Thyroid gland (tissue), 4 donors: ENCODE data around the gene FOXA1.

Experiments
- POLR2A ChIP-seq, 2 donors: fragments of 450-650 bp; IDR thresholded peaks; one replicate each; pipeline ENCODE4 v1.6.1; 2017; ENCODE audit warnings: antibody characterized with exemption in 2 of 2, mild to moderate bottlenecking in 2 of 2, moderate library complexity in 1 of 2
- TF ChIP-seq, protein P1 (sequence below), 6 experiments: fragments of 200-600 bp in 3 of 6; fragments of 450-650 bp in 3 of 6; sonication (generic) in 3 of 6; IDR thresholded peaks; one replicate each; pipeline ENCODE4 v1.5.1; 2016 to 2019; ENCODE audit warnings: antibody characterized with exemption in 6 of 6, mild to moderate bottlenecking in 2 of 6, inconsistent platforms in 1 of 6, moderate library complexity in 1 of 6

DNA sequence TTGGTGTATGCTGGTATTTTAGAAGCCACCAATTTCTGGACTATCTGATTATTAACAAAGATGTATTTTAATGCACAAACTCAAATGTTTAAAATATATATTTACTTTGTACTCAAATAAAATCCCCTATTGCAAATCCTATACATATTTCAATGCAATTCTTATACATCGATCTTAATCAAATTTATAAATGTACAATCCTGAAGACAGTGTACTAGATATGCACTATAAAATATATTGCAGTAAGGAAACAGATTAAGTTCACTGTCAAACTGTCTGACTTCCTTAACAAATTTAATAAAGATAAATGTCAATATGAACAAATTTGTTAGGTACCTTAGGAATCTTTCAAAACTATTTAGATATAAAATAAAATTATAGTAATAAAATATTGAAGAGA, 43.9 kb downstream of the FOXA1 start:
- TF ChIP-seq, protein P1, sequence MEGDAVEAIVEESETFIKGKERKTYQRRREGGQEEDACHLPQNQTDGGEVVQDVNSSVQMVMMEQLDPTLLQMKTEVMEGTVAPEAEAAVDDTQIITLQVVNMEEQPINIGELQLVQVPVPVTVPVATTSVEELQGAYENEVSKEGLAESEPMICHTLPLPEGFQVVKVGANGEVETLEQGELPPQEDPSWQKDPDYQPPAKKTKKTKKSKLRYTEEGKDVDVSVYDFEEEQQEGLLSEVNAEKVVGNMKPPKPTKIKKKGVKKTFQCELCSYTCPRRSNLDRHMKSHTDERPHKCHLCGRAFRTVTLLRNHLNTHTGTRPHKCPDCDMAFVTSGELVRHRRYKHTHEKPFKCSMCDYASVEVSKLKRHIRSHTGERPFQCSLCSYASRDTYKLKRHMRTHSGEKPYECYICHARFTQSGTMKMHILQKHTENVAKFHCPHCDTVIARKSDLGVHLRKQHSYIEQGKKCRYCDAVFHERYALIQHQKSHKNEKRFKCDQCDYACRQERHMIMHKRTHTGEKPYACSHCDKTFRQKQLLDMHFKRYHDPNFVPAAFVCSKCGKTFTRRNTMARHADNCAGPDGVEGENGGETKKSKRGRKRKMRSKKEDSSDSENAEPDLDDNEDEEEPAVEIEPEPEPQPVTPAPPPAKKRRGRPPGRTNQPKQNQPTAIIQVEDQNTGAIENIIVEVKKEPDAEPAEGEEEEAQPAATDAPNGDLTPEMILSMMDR (IDR thresholded peaks at IDR 0.05): no peak
- no peak for TF ChIP-seq POLR2A (IDR thresholded peaks at IDR 0.05)
